ENCODE data around the gene SIAH1. TPM values are rescaled to one million over a fixed set of nuclear protein-coding genes. Genes with fewer than 3 reads are reported as not detected.

SIAH1 gene
- total and polyA plus RNA-seq, 2 of the 8 experiments (the other 6 are each of a cell fraction or from before 2014, with no cell fraction given) = 19.5 to 33.9 TPM

GRCh38 chr16:48422537-48422936 lies 37.3 kb upstream of the SIAH1 start:
- 92% methylated on average over 2 of the region's 2 CpGs; no CpG with 5 or more reads in 1 of the 2 experiments for WGBS, 2 experiments (ENCODE audit: extremely low coverage in 1 of 2, insufficient coverage in 1 of 2, insufficient read length in 1 of 2, insufficient replicate concordance in 2 of 2, low coverage in 1 of 2, low lambda C conversion rate in 2 of 2, missing lambda C conversion rate in 1 of 2)
- no peak for TF ChIP-seq EZH2 (IDR thresholded peaks at IDR 0.05; ENCODE audit: low read depth, low read length, severe bottlenecking)
- TF ChIP-seq RBBP5 (IDR thresholded peaks at IDR 0.05; ENCODE audit: borderline replicate concordance, low read depth, low read length) = no peak
- no peak for TF ChIP-seq CBX8 (IDR thresholded peaks at IDR 0.05; ENCODE audit: borderline replicate concordance, low read depth, low read length)
- no peak for TF ChIP-seq TBP (IDR thresholded peaks at IDR 0.05; ENCODE audit: low read depth, low read length)
- no peak for TF ChIP-seq SP1 (IDR thresholded peaks at IDR 0.05; ENCODE audit: low read depth, low read length)
- no peak for TF ChIP-seq TAF1 (IDR thresholded peaks at IDR 0.05; ENCODE audit: low read depth, low read length)
- no peak for TF ChIP-seq GABPA (IDR thresholded peaks at IDR 0.05; ENCODE audit: borderline replicate concordance, insufficient read depth, low read length)
- Histone ChIP-seq H3K23me2 (ENCODE audit: low read depth, low read length) (no peaks in the 10 kb centered on the region; the same call in 1 of the 2 replicates), H3K4me3 (ENCODE audit: extremely low read depth in 1 of 4, insufficient read depth in 2 of 4, low read depth in 3 of 4, low read length in 4 of 4) (no peak overlapping the region), H3K14ac (ENCODE audit: insufficient read length) (no peak overlapping the region), H2BK5ac (ENCODE audit: low read depth, low read length) (no peak overlapping the region), H3K4me1 (replicated peaks in 1 of 4; ENCODE audit: control insufficient read depth in 3 of 4, insufficient read depth in 4 of 4, low read length in 3 of 4) (no peaks in the 10 kb centered on the region), H3K4me2 (ENCODE audit: insufficient read depth in 1 of 2, low read depth in 2 of 2, low read length in 2 of 2) (no peak overlapping the region), H3K23ac (ENCODE audit: insufficient read length) (no peak overlapping the region), H3K27ac (ENCODE audit: low read depth, low read length) (no peak overlapping the region), H2BK15ac (ENCODE audit: low read length) (no peak overlapping the region), H3K27me3 (replicated peaks in 1 of 4; ENCODE audit: control insufficient read depth in 3 of 4, extremely low read depth in 1 of 4, insufficient read depth in 3 of 4, low read length in 3 of 4) (no peaks in the 10 kb centered on the region), H3K9ac (replicated peaks in 1 of 4; ENCODE audit: extremely low read depth in 1 of 4, low read depth in 3 of 4, low read length in 3 of 4) (no peak overlapping the region), H4K5ac (ENCODE audit: insufficient read length, low read depth, low read length) (no peak overlapping the region), H3K56ac (replicated peaks; ENCODE audit: insufficient read length, low read depth, low read length) (no peak overlapping the region), H3K4ac (replicated peaks; ENCODE audit: insufficient read length, low read depth, low read length) (no peak overlapping the region), H2AK5ac (ENCODE audit: low read depth, low read length) (no peak overlapping the region), H4K20me1 (replicated peaks in 1 of 2; ENCODE audit: control insufficient read depth in 1 of 2, insufficient read depth in 2 of 2, low read length in 2 of 2) (no peaks in the 10 kb centered on the region), H3K36me3 (ENCODE audit: control insufficient read depth in 2 of 4, insufficient read depth in 4 of 4, low read length in 3 of 4) (no peaks in the 10 kb centered on the region), H2BK120ac (replicated peaks; ENCODE audit: low read depth, low read length) (no peak overlapping the region), H4K8ac (ENCODE audit: extremely low read depth, insufficient read depth, low read length) (no peak overlapping the region), H2BK20ac (ENCODE audit: low read length) (no peak overlapping the region), H3K79me1 (ENCODE audit: low read depth, low read length) (no peaks in the 10 kb centered on the region), H3K9me3 (ENCODE audit: insufficient read depth in 2 of 2, low read depth in 1 of 2, low read length in 1 of 2) (peaks cover 2 to 6% of the 10 kb centered on the region in 2 experiments; a peak in 1 of 4 replicates), H3K79me2 (ENCODE audit: control insufficient read depth in 1 of 2, insufficient read depth in 2 of 2, low read length in 2 of 2) (no peaks in the 10 kb centered on the region), H4K91ac (replicated peaks; ENCODE audit: insufficient read length, low read length) (no peak overlapping the region), H2BK12ac (ENCODE audit: low read depth, low read length) (no peak overlapping the region), H3K18ac (ENCODE audit: extremely low read depth, low read length) (no peak overlapping the region), H2AFZ (ENCODE audit: low read length) (no peak overlapping the region)
- DNase-seq (ENCODE audit: low read depth in 1 of 2, low spot score in 2 of 2) = no peak
- ChIA-PET CTCF (ENCODE audit: partially characterized antibody) (interaction anchor here (1.7 kb wide), 1 partner anchor 201 kb away, joined by 4 read pairs; no protein-coding TSS in a partner anchor), POLR2A (ENCODE audit: partially characterized antibody) (no interaction called here)
- FAIRE-seq = no peak

All from H1 (cell line).